Loucy (cell line): ENCODE results near the gene RERE.

Experiments
- H2AFZ ChIP-seq: fragments of 200-600 bp; sonication (generic); 2 replicates; pipeline ENCODE4 v1.6.0; 2016; ENCODE audit warnings: antibody characterized with exemption, mild to moderate bottlenecking, low read length, moderate library complexity
- H3F3A ChIP-seq: fragments of 200-600 bp; 2 replicates; pipeline ENCODE4 v1.6.0; 2016; ENCODE audit warnings: antibody characterized with exemption, low read depth, mild to moderate bottlenecking
- H3K27me3 ChIP-seq: fragments of 200-600 bp; sonication (generic); 2 replicates; pipeline ENCODE4 v1.6.1; 2014; ENCODE audit warnings: low read length, mild to moderate bottlenecking; ENCODE audit not compliant: insufficient read depth, poor library complexity, severe bottlenecking
- H3K36me3 ChIP-seq: fragments of 200-600 bp; sonication (generic); 2 replicates; pipeline ENCODE4 v1.6.1; 2016; ENCODE audit warnings: low read length; ENCODE audit not compliant: insufficient read depth
- H3K4me1 ChIP-seq: fragments of 200-600 bp; sonication (generic); 2 replicates; pipeline ENCODE4 v1.5.1; 2014; ENCODE audit warnings: low read length, mild to moderate bottlenecking; ENCODE audit not compliant: insufficient read depth, poor library complexity, severe bottlenecking
- H3K4me2 ChIP-seq: fragments of 200-600 bp; sonication (generic); 2 replicates; pipeline ENCODE4 v1.6.0; 2014; ENCODE audit warnings: antibody characterized with exemption, low read length, low read depth, mild to moderate bottlenecking; ENCODE audit not compliant: poor library complexity, severe bottlenecking
- H3K4me3 ChIP-seq: fragments of 200-600 bp; sonication (generic); 2 replicates; pipeline ENCODE4 v1.5.1; 2014; ENCODE audit warnings: low read length, mild to moderate bottlenecking, mixed read lengths; ENCODE audit not compliant: poor library complexity, severe bottlenecking
- H3K79me2 ChIP-seq: fragments of 200-600 bp; sonication (generic); 2 replicates; pipeline ENCODE4 v1.6.1; 2014; ENCODE audit warnings: low read length; ENCODE audit not compliant: insufficient read depth
- H3K9ac ChIP-seq: fragments of 200-600 bp; sonication (generic); 2 replicates; pipeline ENCODE4 v1.6.0; 2014; ENCODE audit warnings: mild to moderate bottlenecking, low read depth, low read length, moderate library complexity; ENCODE audit not compliant: poor library complexity, severe bottlenecking
- H3K9me2 ChIP-seq: fragments of 200-600 bp; sonication (generic); replicated peaks from 2 replicates; pipeline ENCODE4 v1.6.1; 2016; ENCODE audit warnings: low read depth, low read length, mixed read lengths
- H3K9me3 ChIP-seq: fragments of 200-600 bp; sonication (generic); 2 replicates; pipeline ENCODE4 v1.6.1; 2014; ENCODE audit warnings: mild to moderate bottlenecking, antibody characterized with exemption, low read length, low read depth; ENCODE audit not compliant: insufficient read depth
- H4K20me1 ChIP-seq: fragments of 200-600 bp; sonication (generic); 2 replicates; pipeline ENCODE4 v1.6.0; 2014; ENCODE audit warnings: antibody characterized with exemption, low read length, mild to moderate bottlenecking; ENCODE audit not compliant: insufficient read depth, poor library complexity, severe bottlenecking
- CTCF ChIP-seq: fragments of 200-600 bp; sonication (generic); conservative IDR thresholded peaks from 2 replicates; pipeline ENCODE4 v1.5.1; 2014; ENCODE audit warnings: mild to moderate bottlenecking, antibody characterized with exemption, low read length
- EZH2phosphoT487 ChIP-seq: fragments of 200-600 bp; IDR thresholded peaks from 2 replicates; pipeline ENCODE4 v1.6.1; 2018; ENCODE audit warnings: antibody characterized with exemption, mild to moderate bottlenecking, moderate library complexity, borderline replicate concordance

Gene RERE

GRCh38 chr1:8536515-8536914, 280.9 kb downstream of the RERE start:
- no peak overlapping the region for H3K9ac ChIP-seq

GRCh38 chr1:8533907-8534306, 283.5 kb downstream of the RERE start:
- Histone ChIP-seq H4K20me1 (no peaks in the 10 kb centered on the region), H3K9me3 (no peaks in the 10 kb centered on the region), H3K9me2 (no peaks in the 10 kb centered on the region), H3K4me2 (no peak overlapping the region), H3K36me3 (peaks cover 9% of the 10 kb centered on the region; the same call in 1 of the 2 replicates), H3K4me3 (no peak overlapping the region), H3K27me3 (no peaks in the 10 kb centered on the region), H3K79me2 (no peaks in the 10 kb centered on the region; the same call in 1 of the 2 replicates), H2AFZ (no peak overlapping the region), H3F3A (no peaks in the 10 kb centered on the region), H3K9ac (no peak overlapping the region), H3K4me1 (no peaks in the 10 kb centered on the region)
- TF ChIP-seq CTCF, result no peak

More at GRCh38 chr1:8536515-8536914, 280.9 kb downstream of the RERE start:
- Histone ChIP-seq H3K9me3 (no peaks in the 10 kb centered on the region), H4K20me1 (no peaks in the 10 kb centered on the region), H3K27me3 (no peaks in the 10 kb centered on the region), H3K4me3 (no peak overlapping the region), H3K4me2 (no peak overlapping the region), H3K9me2 (no peaks in the 10 kb centered on the region), H3K4me1 (peaks cover 10% of the 10 kb centered on the region), H3K36me3 (peaks cover 9% of the 10 kb centered on the region; the same call in 1 of the 2 replicates), H3K79me2 (no peaks in the 10 kb centered on the region; the same call in 1 of the 2 replicates), H2AFZ (no peak overlapping the region), H3F3A (no peaks in the 10 kb centered on the region)
- TF ChIP-seq EZH2phosphoT487 (no peak), CTCF (no peak)

- no peaks in the 10 kb centered on the region for H3F3A ChIP-seq
- peaks cover 2% of the 10 kb centered on the region; the same call in 1 of the 2 replicates for H3K36me3 ChIP-seq
- H3K4me1 ChIP-seq, result no peaks in the 10 kb centered on the region
- H3K79me2 ChIP-seq, result no peaks in the 10 kb centered on the region
- no peak overlapping the region for H3K9ac ChIP-seq
- no peaks in the 10 kb centered on the region for H3K9me2 ChIP-seq
- H4K20me1 ChIP-seq, result no peaks in the 10 kb centered on the region
- no peak overlapping the region for H2AFZ ChIP-seq
- no peaks in the 10 kb centered on the region for H3K27me3 ChIP-seq
- no peak overlapping the region for H3K4me3 ChIP-seq
- H3K4me2 ChIP-seq, result no peak overlapping the region
- TF ChIP-seq CTCF (no peak), EZH2phosphoT487 (no peak)
- H3K9me3 ChIP-seq, result no peaks in the 10 kb centered on the region
Measured at GRCh38 chr1:8533124-8533523, 284.3 kb downstream of the RERE start.
